ENCODE measurements around the gene CD300LB. TPM values are rescaled to one million over a fixed set of nuclear protein-coding genes. Genes with fewer than 3 reads are reported as not detected.

The CD300LB gene
- total RNA-seq, 1 donor from 2014 or later = not detected

DNA sequence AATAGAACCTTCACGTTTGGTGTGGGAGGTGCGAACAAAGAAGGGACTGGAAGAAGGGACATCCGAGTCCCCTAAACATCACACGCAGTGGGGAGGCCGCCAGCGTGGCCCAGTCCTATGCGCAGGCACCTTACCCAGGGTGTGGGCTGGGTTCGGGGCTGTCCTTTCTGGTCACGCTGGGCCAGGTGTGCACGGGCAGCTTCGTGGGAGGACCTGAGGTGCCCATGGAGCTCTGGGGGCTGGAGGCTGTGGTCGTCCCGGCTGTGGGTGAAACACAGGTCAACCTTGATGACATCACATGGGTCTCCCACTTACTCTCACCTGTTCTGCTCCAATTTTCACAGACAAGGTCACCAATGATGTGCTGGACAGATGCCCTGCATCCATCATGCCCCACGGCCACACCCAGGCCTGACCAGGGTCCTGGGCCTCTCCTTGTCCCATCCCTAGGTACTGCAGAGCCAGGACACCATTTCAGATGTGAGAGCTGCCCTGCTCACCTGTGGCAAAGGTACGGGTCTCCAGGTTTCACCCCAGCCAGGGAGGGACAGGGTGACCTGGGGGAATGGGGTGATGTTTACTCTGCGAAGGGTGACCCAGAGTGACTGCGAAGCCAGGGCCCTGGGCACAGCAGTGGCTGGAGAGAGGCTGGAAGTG is 11.6 kb upstream of the CD300LB start:
- TF ChIP-seq, protein P1, sequence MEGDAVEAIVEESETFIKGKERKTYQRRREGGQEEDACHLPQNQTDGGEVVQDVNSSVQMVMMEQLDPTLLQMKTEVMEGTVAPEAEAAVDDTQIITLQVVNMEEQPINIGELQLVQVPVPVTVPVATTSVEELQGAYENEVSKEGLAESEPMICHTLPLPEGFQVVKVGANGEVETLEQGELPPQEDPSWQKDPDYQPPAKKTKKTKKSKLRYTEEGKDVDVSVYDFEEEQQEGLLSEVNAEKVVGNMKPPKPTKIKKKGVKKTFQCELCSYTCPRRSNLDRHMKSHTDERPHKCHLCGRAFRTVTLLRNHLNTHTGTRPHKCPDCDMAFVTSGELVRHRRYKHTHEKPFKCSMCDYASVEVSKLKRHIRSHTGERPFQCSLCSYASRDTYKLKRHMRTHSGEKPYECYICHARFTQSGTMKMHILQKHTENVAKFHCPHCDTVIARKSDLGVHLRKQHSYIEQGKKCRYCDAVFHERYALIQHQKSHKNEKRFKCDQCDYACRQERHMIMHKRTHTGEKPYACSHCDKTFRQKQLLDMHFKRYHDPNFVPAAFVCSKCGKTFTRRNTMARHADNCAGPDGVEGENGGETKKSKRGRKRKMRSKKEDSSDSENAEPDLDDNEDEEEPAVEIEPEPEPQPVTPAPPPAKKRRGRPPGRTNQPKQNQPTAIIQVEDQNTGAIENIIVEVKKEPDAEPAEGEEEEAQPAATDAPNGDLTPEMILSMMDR (conservative IDR thresholded peaks at IDR 0.05) = no peak
- Mint-ChIP-seq H3K27ac (ENCODE audit: unreplicated experiment) (no peak overlapping the region), H3K4me3 (no peak overlapping the region), H3K36me3 (ENCODE audit: low read depth) (no peaks in the 10 kb centered on the region), H3K27me3 (ENCODE audit: low read depth) (peaks cover 25% of the 10 kb centered on the region), H3K4me1 (peaks cover 10% of the 10 kb centered on the region), H3K9me3 (no peaks in the 10 kb centered on the region)
- no peak for DNase-seq (ENCODE audit: low read depth, low spot score)

DNA sequence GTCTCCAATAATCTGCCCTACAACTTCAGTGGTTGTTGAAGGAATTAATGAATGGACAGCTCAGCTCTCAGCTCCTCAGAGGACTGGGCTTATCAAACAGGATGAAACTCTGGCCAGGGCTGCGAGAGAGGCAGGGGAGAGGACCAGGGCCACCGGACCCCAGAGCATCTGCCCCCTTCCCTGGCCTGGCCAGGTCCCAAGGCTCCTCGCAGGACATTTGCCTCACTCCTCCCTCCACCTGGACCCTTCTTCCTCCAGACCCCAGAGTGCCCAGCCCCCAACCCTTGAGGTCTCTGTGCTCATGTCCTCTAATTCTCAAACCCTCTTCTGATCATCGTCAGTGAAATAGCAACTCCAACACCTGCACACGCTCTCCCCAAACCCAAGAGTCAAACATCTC is 10.9 kb upstream of the CD300LB start:
- H3K4me3 Mint-ChIP-seq = no peak overlapping the region
- H3K27me3 Mint-ChIP-seq (ENCODE audit: low read depth) = peaks cover 32% of the 10 kb centered on the region
- no peaks in the 10 kb centered on the region for H3K36me3 Mint-ChIP-seq (ENCODE audit: low read depth)
- H3K4me1 Mint-ChIP-seq = peaks cover 10% of the 10 kb centered on the region
- no peak overlapping the region for H3K27ac Mint-ChIP-seq (ENCODE audit: unreplicated experiment)
- DNase-seq (ENCODE audit: low read depth, low spot score) = no peak
- TF ChIP-seq, protein P1 (conservative IDR thresholded peaks at IDR 0.05) = no peak
- no peaks in the 10 kb centered on the region for H3K9me3 Mint-ChIP-seq

DNA sequence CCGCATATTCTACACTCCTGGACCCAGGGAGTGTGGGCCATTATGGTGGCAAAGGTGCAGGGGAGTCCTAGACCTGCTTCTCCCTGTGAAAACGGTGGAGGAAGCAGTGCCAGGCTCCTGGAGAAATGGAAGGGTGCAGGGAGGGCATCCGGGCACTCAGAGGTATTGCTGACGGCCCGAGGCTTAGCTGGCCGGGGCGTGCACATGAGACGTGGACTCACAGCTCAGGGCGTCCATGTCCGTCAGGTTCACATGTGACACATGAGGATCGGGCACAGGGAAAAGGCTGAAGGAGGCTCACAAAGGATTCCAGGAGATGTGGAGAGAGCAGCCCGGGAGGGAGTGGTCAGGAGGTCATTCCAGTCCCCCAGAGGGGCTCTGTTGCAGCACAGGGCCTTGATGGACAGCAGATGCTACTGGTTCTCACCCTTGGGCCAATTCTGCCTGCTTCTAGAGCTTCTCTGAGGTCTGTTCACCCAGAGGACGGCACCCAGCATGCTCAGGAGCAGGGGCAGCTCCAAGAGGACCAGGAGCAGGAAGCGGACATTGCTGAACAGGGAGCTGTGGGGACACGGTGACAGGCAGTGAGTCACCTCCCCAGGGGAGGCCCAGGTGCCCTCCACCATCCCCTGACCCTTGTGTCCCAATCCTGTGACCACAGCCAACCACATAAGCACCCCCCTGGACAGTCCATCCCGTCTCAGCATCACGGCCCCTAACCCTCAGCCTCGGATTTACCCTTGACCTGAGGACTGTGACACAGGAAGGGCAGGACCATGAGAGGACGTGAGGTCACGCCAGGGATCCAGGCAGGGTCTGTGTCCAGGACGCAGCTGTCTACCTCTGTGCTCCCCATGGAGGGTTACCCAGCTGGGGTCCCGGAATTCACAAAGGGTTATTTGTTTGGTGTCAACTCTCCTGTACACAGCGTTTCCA is 10.2 kb upstream of the CD300LB start:
- H3K4me1 Mint-ChIP-seq = peaks cover 10% of the 10 kb centered on the region
- H3K4me3 Mint-ChIP-seq = no peak overlapping the region
- TF ChIP-seq, protein P1 (conservative IDR thresholded peaks at IDR 0.05) = no peak
- DNase-seq (ENCODE audit: low read depth, low spot score) = no peak
- no peak overlapping the region for H3K27ac Mint-ChIP-seq (ENCODE audit: unreplicated experiment)
- no peaks in the 10 kb centered on the region for H3K9me3 Mint-ChIP-seq
- H3K36me3 Mint-ChIP-seq (ENCODE audit: low read depth) = no peaks in the 10 kb centered on the region
- peaks cover 39% of the 10 kb centered on the region for H3K27me3 Mint-ChIP-seq (ENCODE audit: low read depth)

DNA sequence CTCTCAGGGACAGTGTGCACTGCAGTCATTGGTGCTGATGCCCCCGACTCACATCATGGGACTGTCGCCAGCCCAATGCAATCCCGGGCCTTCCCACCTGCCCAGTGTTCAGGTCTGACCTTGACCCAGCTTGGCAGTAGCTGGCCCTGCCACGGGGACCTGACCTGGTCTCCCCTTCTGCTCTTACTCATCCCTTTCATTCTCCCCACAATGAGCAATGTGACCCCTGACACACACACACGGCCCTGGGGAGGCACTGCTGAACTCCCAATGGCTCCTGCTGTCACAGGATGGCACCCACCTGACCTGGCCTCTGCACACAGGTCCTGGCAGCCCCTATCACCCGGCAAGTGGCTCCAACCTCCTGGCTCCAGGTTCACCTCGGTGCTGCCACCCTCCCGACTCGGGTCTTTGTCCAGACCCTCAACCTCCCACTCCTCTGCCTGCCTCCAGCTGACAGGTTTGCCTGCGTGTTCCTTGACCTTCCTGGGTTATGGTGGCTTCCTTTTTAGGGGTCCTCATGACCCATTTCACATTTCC is 8.1 kb upstream of the CD300LB start:
- no peaks in the 10 kb centered on the region for H3K9me3 Mint-ChIP-seq
- peak overlapping the region; percentile 78 for H3K27ac Mint-ChIP-seq (ENCODE audit: unreplicated experiment)
- H3K36me3 Mint-ChIP-seq (ENCODE audit: low read depth) = no peaks in the 10 kb centered on the region
- H3K4me3 Mint-ChIP-seq = no peak overlapping the region
- H3K4me1 Mint-ChIP-seq = peaks cover under 1% of the 10 kb centered on the region
- no peak for DNase-seq (ENCODE audit: low read depth, low spot score)
- H3K27me3 Mint-ChIP-seq (ENCODE audit: low read depth) = peaks cover 47% of the 10 kb centered on the region
- TF ChIP-seq, protein P1 (conservative IDR thresholded peaks at IDR 0.05) = no peak

DNA sequence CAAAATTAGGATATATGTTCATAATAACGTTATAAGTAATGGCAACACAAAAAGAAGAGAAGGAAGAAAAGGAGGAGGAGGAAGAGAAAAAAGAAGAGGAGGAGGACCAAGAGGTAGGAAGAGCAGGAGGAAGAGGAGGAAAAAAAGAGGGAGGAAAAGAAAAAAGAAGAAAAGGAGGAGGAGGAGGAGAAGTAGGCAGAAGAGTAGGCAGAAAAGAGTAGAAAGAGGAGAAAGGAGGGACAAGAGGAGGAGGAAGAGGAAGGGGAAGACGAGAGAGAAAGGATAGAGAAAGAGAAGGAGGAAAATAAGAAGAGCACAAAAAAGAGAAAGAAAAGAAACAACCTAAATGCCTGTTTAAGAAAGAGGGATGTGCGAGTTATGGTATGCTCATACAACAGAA is 5.6 kb upstream of the CD300LB start:
- Mint-ChIP-seq H3K27ac (ENCODE audit: unreplicated experiment) (no peak overlapping the region), H3K27me3 (ENCODE audit: low read depth) (peaks cover 45% of the 10 kb centered on the region), H3K4me3 (no peak overlapping the region), H3K9me3 (peaks cover 2% of the 10 kb centered on the region), H3K36me3 (ENCODE audit: low read depth) (no peaks in the 10 kb centered on the region), H3K4me1 (no peaks in the 10 kb centered on the region)
- TF ChIP-seq, protein P1 (conservative IDR thresholded peaks at IDR 0.05) = no peak
- no peak for DNase-seq (ENCODE audit: low read depth, low spot score)
